ENCODE measurements around the gene KIAA0930. TPM values are rescaled to one million over a fixed set of nuclear protein-coding genes. Genes with fewer than 3 reads are reported as not detected.

KIAA0930 gene
- total RNA-seq, 4 donors from 2014 or later, result 9.4 to 31.8 (median 19.6) TPM

DNA sequence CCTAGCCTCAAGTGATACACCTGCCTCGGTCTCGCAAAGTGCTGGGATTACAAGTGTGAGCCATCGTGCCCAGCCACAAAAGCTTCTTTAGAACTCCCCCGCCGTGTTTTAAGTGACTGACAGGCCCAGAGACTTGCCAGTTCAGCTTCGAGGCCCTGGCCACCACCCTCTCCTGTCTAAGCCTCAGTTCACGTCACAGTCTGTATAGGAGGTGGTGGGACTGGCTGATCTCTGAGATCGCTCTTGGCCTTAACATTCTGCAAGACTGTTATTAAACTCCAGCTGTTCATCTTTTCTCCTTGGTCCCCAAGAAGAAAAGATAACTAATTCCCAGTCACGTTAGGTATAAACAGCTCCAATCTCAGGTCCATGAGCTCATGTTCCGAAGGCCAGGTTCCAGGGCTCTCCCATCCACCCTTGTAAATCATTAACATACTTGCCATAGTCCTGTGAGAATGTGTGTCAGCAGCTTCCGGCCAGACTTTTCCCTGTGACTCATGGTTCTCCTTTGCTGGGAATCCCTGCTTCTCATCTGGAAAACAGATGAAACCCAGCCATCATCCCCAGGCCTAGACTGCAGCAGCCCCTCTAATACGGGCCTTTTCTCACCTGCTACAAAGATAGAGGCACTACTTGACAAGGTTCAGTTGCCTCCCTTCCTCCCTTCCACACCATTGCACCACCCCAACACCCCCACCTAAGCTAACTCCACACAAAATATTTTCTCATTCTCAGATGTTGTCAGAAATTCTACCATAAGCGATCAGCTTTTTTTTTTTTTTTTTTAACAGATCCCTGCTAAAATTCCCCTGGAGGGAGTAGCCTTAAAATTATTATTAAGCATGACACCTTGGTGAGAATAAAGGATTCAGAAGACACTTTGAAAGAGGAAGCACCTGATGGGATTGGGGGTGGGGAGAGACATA lies 5.6 kb upstream of the KIAA0930 start:
- no peaks in the 10 kb centered on the region for H3K9me3 ChIP-seq
- no peaks in the 10 kb centered on the region for H3K27me3 ChIP-seq
- no peak overlapping the region for H3K4me3 ChIP-seq
- peak overlapping the region; percentile 85 to 87 for H3K27ac ChIP-seq
- DNase-seq, result peak; percentile 78 to 88
- H3K36me3 ChIP-seq, result no peaks in the 10 kb centered on the region
- no peaks in the 10 kb centered on the region for H3K4me1 ChIP-seq
- no peak for TF ChIP-seq POLR2A (IDR thresholded peaks at IDR 0.05)
- TF ChIP-seq, protein P1, sequence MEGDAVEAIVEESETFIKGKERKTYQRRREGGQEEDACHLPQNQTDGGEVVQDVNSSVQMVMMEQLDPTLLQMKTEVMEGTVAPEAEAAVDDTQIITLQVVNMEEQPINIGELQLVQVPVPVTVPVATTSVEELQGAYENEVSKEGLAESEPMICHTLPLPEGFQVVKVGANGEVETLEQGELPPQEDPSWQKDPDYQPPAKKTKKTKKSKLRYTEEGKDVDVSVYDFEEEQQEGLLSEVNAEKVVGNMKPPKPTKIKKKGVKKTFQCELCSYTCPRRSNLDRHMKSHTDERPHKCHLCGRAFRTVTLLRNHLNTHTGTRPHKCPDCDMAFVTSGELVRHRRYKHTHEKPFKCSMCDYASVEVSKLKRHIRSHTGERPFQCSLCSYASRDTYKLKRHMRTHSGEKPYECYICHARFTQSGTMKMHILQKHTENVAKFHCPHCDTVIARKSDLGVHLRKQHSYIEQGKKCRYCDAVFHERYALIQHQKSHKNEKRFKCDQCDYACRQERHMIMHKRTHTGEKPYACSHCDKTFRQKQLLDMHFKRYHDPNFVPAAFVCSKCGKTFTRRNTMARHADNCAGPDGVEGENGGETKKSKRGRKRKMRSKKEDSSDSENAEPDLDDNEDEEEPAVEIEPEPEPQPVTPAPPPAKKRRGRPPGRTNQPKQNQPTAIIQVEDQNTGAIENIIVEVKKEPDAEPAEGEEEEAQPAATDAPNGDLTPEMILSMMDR (IDR thresholded peaks at IDR 0.05), result no peak
- intact Hi-C loops (cut with DNase I; ENCODE audit: low total_unique reads), result no loop called here

DNA sequence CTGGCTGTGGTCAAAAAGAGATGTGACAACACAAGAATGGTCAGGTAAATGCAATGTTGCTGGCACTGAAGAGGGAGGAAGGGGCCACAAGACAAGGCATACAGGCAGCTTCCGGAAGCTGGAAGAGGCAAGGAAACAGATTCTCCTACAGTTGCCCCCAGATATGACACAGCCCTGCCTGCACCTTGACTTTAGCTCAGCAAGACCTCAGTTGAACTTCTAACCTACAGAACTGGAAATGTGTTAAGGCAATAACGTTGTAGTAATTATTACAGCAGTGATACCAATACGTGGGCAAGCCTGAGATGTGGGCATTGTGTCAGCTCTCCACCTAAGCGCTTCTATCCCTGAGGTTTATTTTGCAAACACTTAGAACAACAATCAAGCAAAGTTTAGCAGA lies 4.2 kb upstream of the KIAA0930 start:
- TF ChIP-seq, protein P1 (IDR thresholded peaks at IDR 0.05), result no peak
- TF ChIP-seq POLR2A (IDR thresholded peaks at IDR 0.05), result no peak
- Histone ChIP-seq H3K4me1 (no peaks in the 10 kb centered on the region), H3K27me3 (no peaks in the 10 kb centered on the region), H3K27ac (peak overlapping the region in 1 of 2 donors; percentile 85), H3K9me3 (no peaks in the 10 kb centered on the region), H3K4me3 (no peak overlapping the region), H3K36me3 (no peaks in the 10 kb centered on the region)
- no peak for DNase-seq
- intact Hi-C loops (cut with DNase I; ENCODE audit: low total_unique reads), result no loop called here

DNA sequence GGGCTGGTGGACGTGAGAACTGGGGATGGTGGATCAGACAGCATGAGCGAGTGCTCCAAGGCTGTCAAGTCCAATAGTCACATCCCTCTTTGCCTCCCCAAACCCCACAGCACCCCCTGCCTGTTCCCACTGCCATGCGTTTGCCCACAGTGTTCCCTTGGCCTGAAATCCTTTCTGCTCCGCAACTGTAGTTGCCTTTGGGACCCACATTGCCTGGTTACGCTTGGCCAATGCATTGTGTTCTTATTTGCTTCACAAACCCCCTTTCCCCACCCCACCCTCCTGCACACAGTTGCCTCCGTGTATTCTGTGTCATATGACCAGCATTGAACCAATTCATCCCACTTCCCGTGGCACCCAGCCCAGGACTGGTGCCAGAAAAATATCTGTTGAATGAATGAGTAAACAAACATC lies 2.1 kb upstream of the KIAA0930 start:
- no peak overlapping the region for H3K4me3 ChIP-seq
- no peaks in the 10 kb centered on the region for H3K9me3 ChIP-seq
- TF ChIP-seq, protein P1 (IDR thresholded peaks at IDR 0.05), result no peak
- no peak for TF ChIP-seq POLR2A (IDR thresholded peaks at IDR 0.05)
- no peaks in the 10 kb centered on the region for H3K36me3 ChIP-seq
- no peaks in the 10 kb centered on the region for H3K27me3 ChIP-seq
- H3K27ac ChIP-seq, result no peak overlapping the region
- no peaks in the 10 kb centered on the region for H3K4me1 ChIP-seq
- intact Hi-C loops (cut with DNase I; ENCODE audit: low total_unique reads), result no loop called here
- no peak for DNase-seq

DNA sequence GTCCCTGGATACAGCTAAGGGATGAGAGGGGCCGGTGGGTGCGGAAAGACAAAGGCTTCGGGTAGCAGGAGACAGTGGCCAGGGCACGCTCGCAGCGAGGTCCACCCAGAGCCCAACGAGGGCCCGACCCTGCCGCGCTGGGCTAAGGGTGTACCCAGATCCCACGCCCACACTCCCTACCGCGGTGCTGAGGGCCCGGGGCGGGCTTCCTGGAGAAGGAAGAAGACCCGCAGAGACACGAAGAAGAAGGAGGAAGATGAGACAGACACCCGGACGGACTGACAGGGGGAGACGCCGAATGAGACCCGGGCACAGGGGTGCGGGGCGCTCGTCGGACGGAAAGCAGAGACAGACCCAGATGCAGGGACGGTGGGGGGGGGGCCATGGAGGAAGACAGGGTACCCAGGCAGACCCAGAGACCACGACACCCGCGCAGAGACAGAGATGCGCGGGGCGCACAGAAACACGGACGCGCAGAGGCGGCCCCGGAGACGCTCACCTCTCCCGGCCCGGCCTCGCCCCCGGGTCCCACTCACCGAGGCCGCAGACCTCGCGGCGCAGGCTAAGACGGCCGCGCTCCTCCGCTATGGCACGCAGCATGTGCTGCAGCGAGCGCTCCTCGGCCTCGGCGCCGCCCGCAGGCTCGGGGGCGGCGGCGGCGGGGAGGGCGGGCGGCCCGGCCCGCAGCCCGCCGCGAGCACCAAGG lies 437 bp downstream of the KIAA0930 start:
- H3K27ac ChIP-seq, result peak overlapping the region in 1 of 2 donors; percentile 31
- H3K4me1 ChIP-seq, result no peaks in the 10 kb centered on the region
- intact Hi-C loops (cut with DNase I; ENCODE audit: low total_unique reads), result no loop called here
- H3K27me3 ChIP-seq, result no peaks in the 10 kb centered on the region
- H3K9me3 ChIP-seq, result no peaks in the 10 kb centered on the region
- peak in 1 of 2 donors; percentile 34 for DNase-seq
- H3K36me3 ChIP-seq, result no peaks in the 10 kb centered on the region
- TF ChIP-seq POLR2A (IDR thresholded peaks at IDR 0.05), result no peak
- TF ChIP-seq, protein P1 (IDR thresholded peaks at IDR 0.05), result no peak
- H3K4me3 ChIP-seq, result peak overlapping the region; percentile 62 to 71

DNA sequence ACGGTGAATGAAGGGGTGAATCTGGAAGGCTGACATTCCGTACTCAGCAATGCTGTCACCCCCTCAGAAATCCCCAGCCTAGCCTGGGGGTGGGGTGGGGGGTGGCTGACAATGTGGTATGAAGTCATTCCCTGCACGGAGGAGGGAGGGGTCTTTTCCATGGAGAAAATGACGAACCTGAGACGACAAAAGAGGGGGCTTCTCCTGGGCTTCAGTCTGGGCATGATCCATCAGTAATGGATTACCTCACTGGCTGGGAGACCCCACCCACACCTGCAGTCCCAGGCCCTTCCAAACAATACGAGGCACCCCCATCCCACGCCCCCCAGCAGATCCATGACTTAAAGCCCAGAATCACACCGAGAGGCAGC lies 1.0 kb downstream of the KIAA0930 start:
- Histone ChIP-seq H3K9me3 (no peaks in the 10 kb centered on the region), H3K4me1 (no peaks in the 10 kb centered on the region), H3K4me3 (peak overlapping the region; percentile 62 to 71), H3K27me3 (no peaks in the 10 kb centered on the region), H3K27ac (no peak overlapping the region), H3K36me3 (no peaks in the 10 kb centered on the region)
- DNase-seq, result no peak
- intact Hi-C loops (cut with DNase I; ENCODE audit: low total_unique reads), result no loop called here
- TF ChIP-seq, protein P1 (IDR thresholded peaks at IDR 0.05), result no peak
- no peak for TF ChIP-seq POLR2A (IDR thresholded peaks at IDR 0.05)

All from uterus (tissue), 4 donors.